ENCODE measurements around the gene ENC1.

DNA sequence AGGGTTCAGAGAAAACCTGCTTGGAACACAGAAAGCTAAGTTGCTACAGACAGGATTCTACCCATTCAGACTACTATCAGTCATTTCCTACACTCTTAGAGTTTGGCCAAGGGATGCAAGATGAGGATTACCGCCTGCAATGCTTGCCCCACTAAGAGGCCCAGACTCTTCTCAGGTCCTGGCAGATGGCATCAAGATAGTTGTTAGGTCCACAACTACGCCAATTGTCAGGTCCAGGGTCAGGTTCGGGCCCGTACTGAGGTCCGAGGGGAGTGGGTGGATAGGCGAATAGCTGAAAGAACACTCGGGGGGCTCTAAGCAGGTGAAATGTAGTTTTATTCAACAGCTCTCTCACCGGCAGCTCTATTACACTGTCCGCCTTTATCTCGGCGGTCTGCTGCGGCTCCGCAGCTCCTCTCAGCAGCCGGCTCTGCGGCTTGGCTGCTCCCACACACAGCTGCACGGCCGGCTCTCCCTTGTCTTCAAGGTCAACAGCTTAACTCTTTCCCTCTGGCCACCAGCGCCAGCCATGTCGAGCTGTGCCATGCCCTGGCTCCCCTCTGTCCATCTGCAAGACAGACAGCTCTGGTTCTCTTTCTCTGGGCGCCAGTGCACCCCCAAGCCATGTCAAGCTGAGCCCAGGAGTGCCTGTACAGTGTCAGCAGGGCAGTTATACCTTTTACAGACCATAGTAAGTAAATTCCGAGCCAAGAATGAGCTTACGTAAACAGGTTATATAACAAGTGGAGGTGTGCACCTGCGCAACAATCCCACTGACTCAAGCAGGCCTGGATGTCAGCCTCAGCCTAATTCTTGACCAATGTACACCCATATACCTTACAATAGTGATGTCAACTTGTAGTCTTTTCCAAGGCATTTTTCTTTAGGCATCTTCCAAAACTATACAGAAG lies 24.0 kb downstream of the ENC1 start:
- TF ChIP-seq, protein P1, sequence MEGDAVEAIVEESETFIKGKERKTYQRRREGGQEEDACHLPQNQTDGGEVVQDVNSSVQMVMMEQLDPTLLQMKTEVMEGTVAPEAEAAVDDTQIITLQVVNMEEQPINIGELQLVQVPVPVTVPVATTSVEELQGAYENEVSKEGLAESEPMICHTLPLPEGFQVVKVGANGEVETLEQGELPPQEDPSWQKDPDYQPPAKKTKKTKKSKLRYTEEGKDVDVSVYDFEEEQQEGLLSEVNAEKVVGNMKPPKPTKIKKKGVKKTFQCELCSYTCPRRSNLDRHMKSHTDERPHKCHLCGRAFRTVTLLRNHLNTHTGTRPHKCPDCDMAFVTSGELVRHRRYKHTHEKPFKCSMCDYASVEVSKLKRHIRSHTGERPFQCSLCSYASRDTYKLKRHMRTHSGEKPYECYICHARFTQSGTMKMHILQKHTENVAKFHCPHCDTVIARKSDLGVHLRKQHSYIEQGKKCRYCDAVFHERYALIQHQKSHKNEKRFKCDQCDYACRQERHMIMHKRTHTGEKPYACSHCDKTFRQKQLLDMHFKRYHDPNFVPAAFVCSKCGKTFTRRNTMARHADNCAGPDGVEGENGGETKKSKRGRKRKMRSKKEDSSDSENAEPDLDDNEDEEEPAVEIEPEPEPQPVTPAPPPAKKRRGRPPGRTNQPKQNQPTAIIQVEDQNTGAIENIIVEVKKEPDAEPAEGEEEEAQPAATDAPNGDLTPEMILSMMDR (IDR thresholded peaks at IDR 0.05; ENCODE audit: borderline replicate concordance, extremely low read depth, low read length, poor library complexity, severe bottlenecking): no peak
- no peak for TF ChIP-seq EZH2 (IDR thresholded peaks at IDR 0.05; ENCODE audit: borderline replicate concordance, low read depth, low read length, severe bottlenecking)

All from DND-41 (cell line).